HG02759 (cell line): Measurements from ENCODE around the gene RTTN.
"Not testable (repeated sequence)": the region's sequence is repeated elsewhere in the genome, so short reads cannot be mapped to it uniquely, and the experiment has no call there.

Experiments
- ATAC-seq: cut with Tn5 transposase; IDR thresholded peaks from one replicate; pipeline ENCODE4 v1.9.1; 2021; ENCODE audit warnings: mild to moderate bottlenecking, moderate library complexity; ENCODE audit not compliant: unreplicated experiment

Gene RTTN

GRCh38 chr18:69982417-69982816 lies 223.1 kb downstream of the RTTN start:
- ATAC-seq: no peak

GRCh38 chr18:69981948-69982347 lies 223.5 kb downstream of the RTTN start:
- peak; percentile 45 for ATAC-seq

- no peak for ATAC-seq
These were observed 224.3 kb downstream of the RTTN start for GRCh38 chr18:69980982-69981804.

- ATAC-seq: no peak
These were observed 225.0 kb downstream of the RTTN start for GRCh38 chr18:69980509-69980908.

GRCh38 chr18:69978732-69979715 lies 226.5 kb downstream of the RTTN start:
- ATAC-seq: peak; percentile 74

GRCh38 chr18:69975294-69975693 lies 230.2 kb downstream of the RTTN start:
- ATAC-seq: not testable (repeated sequence)

GRCh38 chr18:69974365-69974764 lies 231.1 kb downstream of the RTTN start:
- no peak for ATAC-seq

GRCh38 chr18:69969491-69969890 lies 236.0 kb downstream of the RTTN start:
- no peak for ATAC-seq

GRCh38 chr18:69968039-69968438 lies 237.4 kb downstream of the RTTN start:
- no peak for ATAC-seq

GRCh38 chr18:69963196-69963595 lies 242.3 kb downstream of the RTTN start:
- ATAC-seq: no peak

GRCh38 chr18:69961718-69962117 lies 243.8 kb downstream of the RTTN start:
- ATAC-seq: no peak

GRCh38 chr18:69958422-69958821 lies 247.1 kb downstream of the RTTN start:
- peak; percentile 40 for ATAC-seq

GRCh38 chr18:69957747-69958146 lies 247.7 kb downstream of the RTTN start:
- no peak for ATAC-seq

- ATAC-seq: peak; percentile 32
These were observed 248.5 kb downstream of the RTTN start for GRCh38 chr18:69956665-69957620.

GRCh38 chr18:69956057-69956456 lies 249.4 kb downstream of the RTTN start:
- ATAC-seq: peak; percentile 34

GRCh38 chr18:69954719-69955480 lies 250.6 kb downstream of the RTTN start:
- no peak for ATAC-seq

GRCh38 chr18:69953191-69953590 lies 252.3 kb downstream of the RTTN start:
- no peak for ATAC-seq
